ENCODE results near the gene NVL. TPM values are rescaled to one million over a fixed set of nuclear protein-coding genes. Genes with fewer than 3 reads are reported as not detected.
"Not testable (repeated sequence)": the region's sequence is repeated elsewhere in the genome, so short reads cannot be mapped to it uniquely, and the experiment has no call there.

NVL gene
- total and polyA plus RNA-seq, 4 donors = 5.3 to 14.0 (median 11.0) TPM

DNA sequence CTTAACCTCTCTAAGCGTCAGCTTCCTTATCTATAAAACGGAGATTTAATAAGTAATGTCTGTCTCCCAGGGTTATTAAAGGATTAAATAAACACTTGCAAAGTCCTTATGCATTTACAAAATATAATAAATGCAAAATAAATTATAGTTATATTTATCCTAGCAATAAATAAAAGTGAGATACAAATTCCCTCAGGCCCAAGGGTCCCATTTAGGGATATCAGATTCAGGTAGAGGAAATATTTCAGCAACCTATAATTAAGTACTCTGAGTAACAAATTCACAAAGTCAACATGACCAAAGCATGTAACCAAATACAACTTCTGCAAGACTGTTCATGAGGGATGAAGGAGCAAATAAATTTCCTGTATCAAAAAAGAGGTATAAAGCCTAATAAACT, 17.9 kb downstream of the NVL start:
- Histone ChIP-seq H3K9ac (ENCODE audit: low read depth in 1 of 2, low read length in 2 of 2) (no peak overlapping the region), H3K4me3 (ENCODE audit: low read depth in 1 of 3, low read length in 3 of 3) (no peak overlapping the region), H3K4me1 (ENCODE audit: control insufficient read depth in 4 of 4, insufficient read depth in 4 of 4, low read length in 3 of 4) (no peaks in the 10 kb centered on the region), H3K27me3 (ENCODE audit: control insufficient read depth in 4 of 4, insufficient read depth in 4 of 4, low read length in 3 of 4) (no peaks in the 10 kb centered on the region), H3K27ac (ENCODE audit: low read depth in 1 of 2, low read length in 2 of 2) (no peak overlapping the region), H3K9me3 (ENCODE audit: control insufficient read depth in 4 of 4, low read length in 3 of 4) (no peaks in the 10 kb centered on the region), H3K36me3 (ENCODE audit: control insufficient read depth in 4 of 4, insufficient read depth in 3 of 4, low read depth in 1 of 4, low read length in 3 of 4) (peaks cover 6 to 29% (median 18%) of the 10 kb centered on the region in 4 donors)
- no peak for DNase-seq (ENCODE audit: low spot score)
- WGBS = 94% methylated on average over 2 of the region's 2 CpGs
- TF ChIP-seq RAD21 (IDR thresholded peaks at IDR 0.05) (no peak), FOXA1 (IDR thresholded peaks at IDR 0.05) (no peak), EGR1 (IDR thresholded peaks at IDR 0.05; ENCODE audit: low read depth in 2 of 2) (no peak), YY1 (IDR thresholded peaks at IDR 0.05) (no peak), TAF1 (conservative IDR thresholded peaks at IDR 0.05) (no peak), HNF4A (conservative IDR thresholded peaks at IDR 0.05) (no peak), JUND (IDR thresholded peaks at IDR 0.05) (no peak), SP1 (IDR thresholded peaks at IDR 0.05) (no peak), FOXA2 (IDR thresholded peaks at IDR 0.05) (no peak), NR2F2 (IDR thresholded peaks at IDR 0.05) (no peak), GABPA (IDR thresholded peaks at IDR 0.05 in 1 of 2, conservative IDR thresholded peaks at IDR 0.05 in 1 of 2) (no peak), RXRA (IDR thresholded peaks at IDR 0.05) (no peak)
- TF ChIP-seq, protein P1, sequence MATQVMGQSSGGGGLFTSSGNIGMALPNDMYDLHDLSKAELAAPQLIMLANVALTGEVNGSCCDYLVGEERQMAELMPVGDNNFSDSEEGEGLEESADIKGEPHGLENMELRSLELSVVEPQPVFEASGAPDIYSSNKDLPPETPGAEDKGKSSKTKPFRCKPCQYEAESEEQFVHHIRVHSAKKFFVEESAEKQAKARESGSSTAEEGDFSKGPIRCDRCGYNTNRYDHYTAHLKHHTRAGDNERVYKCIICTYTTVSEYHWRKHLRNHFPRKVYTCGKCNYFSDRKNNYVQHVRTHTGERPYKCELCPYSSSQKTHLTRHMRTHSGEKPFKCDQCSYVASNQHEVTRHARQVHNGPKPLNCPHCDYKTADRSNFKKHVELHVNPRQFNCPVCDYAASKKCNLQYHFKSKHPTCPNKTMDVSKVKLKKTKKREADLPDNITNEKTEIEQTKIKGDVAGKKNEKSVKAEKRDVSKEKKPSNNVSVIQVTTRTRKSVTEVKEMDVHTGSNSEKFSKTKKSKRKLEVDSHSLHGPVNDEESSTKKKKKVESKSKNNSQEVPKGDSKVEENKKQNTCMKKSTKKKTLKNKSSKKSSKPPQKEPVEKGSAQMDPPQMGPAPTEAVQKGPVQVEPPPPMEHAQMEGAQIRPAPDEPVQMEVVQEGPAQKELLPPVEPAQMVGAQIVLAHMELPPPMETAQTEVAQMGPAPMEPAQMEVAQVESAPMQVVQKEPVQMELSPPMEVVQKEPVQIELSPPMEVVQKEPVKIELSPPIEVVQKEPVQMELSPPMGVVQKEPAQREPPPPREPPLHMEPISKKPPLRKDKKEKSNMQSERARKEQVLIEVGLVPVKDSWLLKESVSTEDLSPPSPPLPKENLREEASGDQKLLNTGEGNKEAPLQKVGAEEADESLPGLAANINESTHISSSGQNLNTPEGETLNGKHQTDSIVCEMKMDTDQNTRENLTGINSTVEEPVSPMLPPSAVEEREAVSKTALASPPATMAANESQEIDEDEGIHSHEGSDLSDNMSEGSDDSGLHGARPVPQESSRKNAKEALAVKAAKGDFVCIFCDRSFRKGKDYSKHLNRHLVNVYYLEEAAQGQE (IDR thresholded peaks at IDR 0.05) = no peak
- TF ChIP-seq, protein P2, sequence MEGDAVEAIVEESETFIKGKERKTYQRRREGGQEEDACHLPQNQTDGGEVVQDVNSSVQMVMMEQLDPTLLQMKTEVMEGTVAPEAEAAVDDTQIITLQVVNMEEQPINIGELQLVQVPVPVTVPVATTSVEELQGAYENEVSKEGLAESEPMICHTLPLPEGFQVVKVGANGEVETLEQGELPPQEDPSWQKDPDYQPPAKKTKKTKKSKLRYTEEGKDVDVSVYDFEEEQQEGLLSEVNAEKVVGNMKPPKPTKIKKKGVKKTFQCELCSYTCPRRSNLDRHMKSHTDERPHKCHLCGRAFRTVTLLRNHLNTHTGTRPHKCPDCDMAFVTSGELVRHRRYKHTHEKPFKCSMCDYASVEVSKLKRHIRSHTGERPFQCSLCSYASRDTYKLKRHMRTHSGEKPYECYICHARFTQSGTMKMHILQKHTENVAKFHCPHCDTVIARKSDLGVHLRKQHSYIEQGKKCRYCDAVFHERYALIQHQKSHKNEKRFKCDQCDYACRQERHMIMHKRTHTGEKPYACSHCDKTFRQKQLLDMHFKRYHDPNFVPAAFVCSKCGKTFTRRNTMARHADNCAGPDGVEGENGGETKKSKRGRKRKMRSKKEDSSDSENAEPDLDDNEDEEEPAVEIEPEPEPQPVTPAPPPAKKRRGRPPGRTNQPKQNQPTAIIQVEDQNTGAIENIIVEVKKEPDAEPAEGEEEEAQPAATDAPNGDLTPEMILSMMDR (IDR thresholded peaks at IDR 0.05; ENCODE audit: low read depth, low read length, missing input control) = no peak
- TF ChIP-seq, protein P3, sequence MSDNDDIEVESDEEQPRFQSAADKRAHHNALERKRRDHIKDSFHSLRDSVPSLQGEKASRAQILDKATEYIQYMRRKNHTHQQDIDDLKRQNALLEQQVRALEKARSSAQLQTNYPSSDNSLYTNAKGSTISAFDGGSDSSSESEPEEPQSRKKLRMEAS (IDR thresholded peaks at IDR 0.05) = no peak
- TF ChIP-seq, protein P4, sequence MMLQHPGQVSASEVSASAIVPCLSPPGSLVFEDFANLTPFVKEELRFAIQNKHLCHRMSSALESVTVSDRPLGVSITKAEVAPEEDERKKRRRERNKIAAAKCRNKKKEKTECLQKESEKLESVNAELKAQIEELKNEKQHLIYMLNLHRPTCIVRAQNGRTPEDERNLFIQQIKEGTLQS (IDR thresholded peaks at IDR 0.05) = no peak

DNA sequence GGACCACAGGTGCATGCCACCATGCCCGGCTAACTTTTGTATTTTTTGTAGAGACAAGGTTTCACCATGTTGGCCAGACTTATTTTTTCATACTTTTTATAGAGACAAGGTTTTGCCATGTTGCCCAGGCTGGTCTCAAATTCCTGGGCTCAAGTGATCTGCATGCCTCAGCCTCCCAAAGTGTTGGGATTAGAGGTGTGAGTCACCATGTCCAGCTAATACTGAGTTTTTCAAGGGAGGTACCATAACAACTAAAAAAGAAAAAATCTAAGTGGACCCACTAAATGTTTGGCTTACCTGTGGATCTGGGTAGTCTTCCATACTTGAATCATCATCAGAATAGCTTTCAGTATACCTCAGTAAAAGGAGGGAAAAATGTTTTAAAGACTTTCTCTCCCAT, 18.5 kb downstream of the NVL start:
- not testable (repeated sequence) for H3K9me3 ChIP-seq (ENCODE audit: control insufficient read depth in 4 of 4, low read length in 3 of 4); H3K4me3 ChIP-seq (ENCODE audit: low read depth in 1 of 3, low read length in 3 of 3); H3K4me1 ChIP-seq (ENCODE audit: control insufficient read depth in 4 of 4, insufficient read depth in 4 of 4, low read length in 3 of 4); H3K27me3 ChIP-seq (ENCODE audit: control insufficient read depth in 4 of 4, insufficient read depth in 4 of 4, low read length in 3 of 4); DNase-seq (ENCODE audit: low spot score); H3K9ac ChIP-seq (ENCODE audit: low read depth in 1 of 2, low read length in 2 of 2); H3K27ac ChIP-seq (ENCODE audit: low read depth in 1 of 2, low read length in 2 of 2)
- peaks cover 7 to 34% (median 20%) of the 10 kb centered on the region in 4 donors for H3K36me3 ChIP-seq (ENCODE audit: control insufficient read depth in 4 of 4, insufficient read depth in 3 of 4, low read depth in 1 of 4, low read length in 3 of 4)
- 96% methylated on average over 1 of the region's 1 CpG for whole genome bisulfite sequencing
